Subcutaneous adipose tissue (tissue), 4 donors: Measurements from ENCODE around the gene SLC35F4. TPM values are rescaled to one million over a fixed set of nuclear protein-coding genes. Genes with fewer than 3 reads are reported as not detected.

Experiments
- total RNA-seq, 4 donors: library from RNA; depleted of rRNA; stranded (reverse); fragments of >200 nt; gene quantifications; one replicate each; pipeline ENCODE4 v1.1.0, GENCODE V29; 2016
- TF ChIP-seq, protein P1 (sequence below): fragments of 450-650 bp; IDR thresholded peaks from one replicate; pipeline ENCODE4 v1.5.1; 2016; ENCODE audit warnings: low read depth, mild to moderate bottlenecking, control low read depth, antibody characterized with exemption, moderate library complexity

The SLC35F4 gene
- total RNA-seq, 4 donors from 2014 or later: not detected

GRCh38 chr14:57526942-57527341 is 338.9 kb downstream of the SLC35F4 start:
- TF ChIP-seq, protein P1, sequence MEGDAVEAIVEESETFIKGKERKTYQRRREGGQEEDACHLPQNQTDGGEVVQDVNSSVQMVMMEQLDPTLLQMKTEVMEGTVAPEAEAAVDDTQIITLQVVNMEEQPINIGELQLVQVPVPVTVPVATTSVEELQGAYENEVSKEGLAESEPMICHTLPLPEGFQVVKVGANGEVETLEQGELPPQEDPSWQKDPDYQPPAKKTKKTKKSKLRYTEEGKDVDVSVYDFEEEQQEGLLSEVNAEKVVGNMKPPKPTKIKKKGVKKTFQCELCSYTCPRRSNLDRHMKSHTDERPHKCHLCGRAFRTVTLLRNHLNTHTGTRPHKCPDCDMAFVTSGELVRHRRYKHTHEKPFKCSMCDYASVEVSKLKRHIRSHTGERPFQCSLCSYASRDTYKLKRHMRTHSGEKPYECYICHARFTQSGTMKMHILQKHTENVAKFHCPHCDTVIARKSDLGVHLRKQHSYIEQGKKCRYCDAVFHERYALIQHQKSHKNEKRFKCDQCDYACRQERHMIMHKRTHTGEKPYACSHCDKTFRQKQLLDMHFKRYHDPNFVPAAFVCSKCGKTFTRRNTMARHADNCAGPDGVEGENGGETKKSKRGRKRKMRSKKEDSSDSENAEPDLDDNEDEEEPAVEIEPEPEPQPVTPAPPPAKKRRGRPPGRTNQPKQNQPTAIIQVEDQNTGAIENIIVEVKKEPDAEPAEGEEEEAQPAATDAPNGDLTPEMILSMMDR: no peak

- TF ChIP-seq, protein P1: no peak
These were observed 346.8 kb downstream of the SLC35F4 start for GRCh38 chr14:57519043-57519442.
